ENCODE results near the gene MFSD8.

GRCh38 chr4:127975121-127975770 lies 10.3 kb upstream of the MFSD8 start:
- TF ChIP-seq, protein P1, sequence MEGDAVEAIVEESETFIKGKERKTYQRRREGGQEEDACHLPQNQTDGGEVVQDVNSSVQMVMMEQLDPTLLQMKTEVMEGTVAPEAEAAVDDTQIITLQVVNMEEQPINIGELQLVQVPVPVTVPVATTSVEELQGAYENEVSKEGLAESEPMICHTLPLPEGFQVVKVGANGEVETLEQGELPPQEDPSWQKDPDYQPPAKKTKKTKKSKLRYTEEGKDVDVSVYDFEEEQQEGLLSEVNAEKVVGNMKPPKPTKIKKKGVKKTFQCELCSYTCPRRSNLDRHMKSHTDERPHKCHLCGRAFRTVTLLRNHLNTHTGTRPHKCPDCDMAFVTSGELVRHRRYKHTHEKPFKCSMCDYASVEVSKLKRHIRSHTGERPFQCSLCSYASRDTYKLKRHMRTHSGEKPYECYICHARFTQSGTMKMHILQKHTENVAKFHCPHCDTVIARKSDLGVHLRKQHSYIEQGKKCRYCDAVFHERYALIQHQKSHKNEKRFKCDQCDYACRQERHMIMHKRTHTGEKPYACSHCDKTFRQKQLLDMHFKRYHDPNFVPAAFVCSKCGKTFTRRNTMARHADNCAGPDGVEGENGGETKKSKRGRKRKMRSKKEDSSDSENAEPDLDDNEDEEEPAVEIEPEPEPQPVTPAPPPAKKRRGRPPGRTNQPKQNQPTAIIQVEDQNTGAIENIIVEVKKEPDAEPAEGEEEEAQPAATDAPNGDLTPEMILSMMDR (IDR thresholded peaks at IDR 0.05; ENCODE audit: low read depth, low read length) = no peak
- TF ChIP-seq EZH2phosphoT487 (IDR thresholded peaks at IDR 0.05; ENCODE audit: low read depth) = no peak
